Lung (tissue), 12 donors: Measurements from ENCODE around the gene NOS1. TPM values are rescaled to one million over a fixed set of nuclear protein-coding genes. Genes with fewer than 3 reads are reported as not detected.

Experiments
- ATAC-seq: fragments of 200-7000 bp; cut with Tn5 transposase; one replicate; pipeline ENCODE4 v1.9.1; 2020; ENCODE audit warnings: moderate number of reproducible peaks; ENCODE audit not compliant: insufficient read depth, low FRiP score
- DNase-seq, 3 donors: peaks; one replicate each; pipeline ENCODE4 v3.0.0-alpha.2; 2013 to 2017
- H3K27ac ChIP-seq, 2 donors: one replicate each; pipeline ENCODE4 v1.5.1; 2013; ENCODE audit warnings: mild to moderate bottlenecking in 2 of 2, moderate library complexity in 2 of 2, control low read depth in 1 of 2, inconsistent platforms in 1 of 2, low read depth in 1 of 2, low read length in 1 of 2
- H3K27me3 ChIP-seq, 3 donors: one replicate each; pipeline ENCODE4 v1.5.1; 2013; ENCODE audit warnings: low read length in 2 of 3; ENCODE audit not compliant: control insufficient read depth in 3 of 3, insufficient read depth in 3 of 3
- H3K36me3 ChIP-seq, 4 donors: one replicate each; pipeline ENCODE4 v1.5.1; 2013; ENCODE audit warnings: low read length in 4 of 4, mild to moderate bottlenecking in 1 of 4, moderate library complexity in 1 of 4; ENCODE audit not compliant: control insufficient read depth in 4 of 4, insufficient read depth in 4 of 4
- H3K4me1 ChIP-seq, 5 donors: one replicate each; pipeline ENCODE4 v1.5.1; 2013; ENCODE audit warnings: low read length in 5 of 5, mild to moderate bottlenecking in 2 of 5, moderate library complexity in 1 of 5; ENCODE audit not compliant: control insufficient read depth in 5 of 5, insufficient read depth in 5 of 5
- H3K4me3 ChIP-seq: one replicate; pipeline ENCODE4 v1.5.1; 2013; ENCODE audit warnings: mild to moderate bottlenecking, control low read depth, moderate library complexity
- H3K9ac ChIP-seq, 2 donors: one replicate each; pipeline ENCODE4 v1.5.1; 2013; ENCODE audit warnings: low read length in 2 of 2, control low read depth in 1 of 2; ENCODE audit not compliant: insufficient read depth in 1 of 2
- H3K9me3 ChIP-seq, 4 donors: one replicate each; pipeline ENCODE4 v1.5.1; 2013; ENCODE audit warnings: low read length in 3 of 4, mild to moderate bottlenecking in 1 of 4, moderate library complexity in 1 of 4; ENCODE audit not compliant: control insufficient read depth in 4 of 4, insufficient read depth in 3 of 4
- CTCF ChIP-seq: IDR thresholded peaks from 2 replicates; pipeline ENCODE4 v1.5.1; 2012; ENCODE audit warnings: mild to moderate bottlenecking; ENCODE audit errors: control extremely low read depth, extremely low read depth
- WGBS, 2 donors: extraction: QIAGEN DNeasy Blood & Tissue Kit; methylation state at CpG; one replicate each; pipeline ENCODE4 v1.1.7; 2013; 5-methylcytosine and 5-hydroxymethylcytosine counted together
- polyA plus RNA-seq, 2 donors: library from polyadenylated mRNA; stranded (reverse); fragments of 200-250 nt; gene quantifications; one replicate each; pipeline ENCODE4 v1.2.1, GENCODE V29; 2013
- total RNA-seq, 2 donors: library from RNA; depleted of rRNA in 1 of 2; stranded (reverse); fragments of >200 nt in 1 of 2; gene quantifications; one replicate each; pipeline ENCODE4 v1.2.1, GENCODE V29; 2014 to 2021
- donor health status: control.
- donor health status: control.
- donor health status: Bipolar disorder and iron deficiency.
- donor health status: healthy.
- donor health status: DM: yes; HTN: yes; CAD: no.

NOS1 gene
- total and polyA plus RNA-seq, 4 donors: 0.25 to 2.4 (median 0.74) TPM

- ATAC-seq (no peak), DNase-seq (peak; percentile 59 to 76 (median 60))
- Histone ChIP-seq H3K9me3 (peaks cover 0 to 5% (median 0%) of the 10 kb centered on the region in 4 donors), H3K4me1 (no peaks in the 10 kb centered on the region), H3K27me3 (peaks cover 0 to 2% (median 2%) of the 10 kb centered on the region in 3 donors), H3K27ac (no peak overlapping the region), H3K9ac (no peak overlapping the region), H3K36me3 (no peaks in the 10 kb centered on the region), H3K4me3 (no peak overlapping the region)
- TF ChIP-seq CTCF: no peak
- 8 to 10% methylated on average over 13 of the region's 13 CpGs for WGBS, 2 donors
Observed at GRCh38 chr12:117236456-117237001, 124.9 kb downstream of the NOS1 start.

GRCh38 chr12:117235261-117235660 is 126.2 kb downstream of the NOS1 start:
- Histone ChIP-seq H3K27ac (no peak overlapping the region), H3K4me3 (no peak overlapping the region), H3K27me3 (peaks cover 0 to 2% (median 2%) of the 10 kb centered on the region in 3 donors), H3K9ac (no peak overlapping the region), H3K36me3 (no peaks in the 10 kb centered on the region), H3K4me1 (no peaks in the 10 kb centered on the region), H3K9me3 (peaks cover 0 to 5% (median 0%) of the 10 kb centered on the region in 4 donors)
- TF ChIP-seq CTCF: no peak
- peak in 1 of 3 donors; percentile 6 for DNase-seq
- 40 to 44% methylated on average over 2 of the region's 2 CpGs for WGBS, 2 donors
- ATAC-seq: no peak

GRCh38 chr12:117234441-117234840 is 127.0 kb downstream of the NOS1 start:
- Histone ChIP-seq H3K9ac (no peak overlapping the region), H3K27me3 (peaks cover 0 to 2% (median 2%) of the 10 kb centered on the region in 3 donors), H3K4me1 (no peaks in the 10 kb centered on the region), H3K4me3 (no peak overlapping the region), H3K9me3 (peaks cover 0 to 5% (median 0%) of the 10 kb centered on the region in 4 donors), H3K36me3 (no peaks in the 10 kb centered on the region), H3K27ac (no peak overlapping the region)
- ATAC-seq: no peak
- WGBS, 2 donors: 79 to 87% methylated on average over 15 of the region's 15 CpGs
- TF ChIP-seq CTCF: no peak
- no peak for DNase-seq

- ATAC-seq: no peak
- no peaks in the 10 kb centered on the region for H3K4me1 ChIP-seq
- no peak overlapping the region for H3K4me3 ChIP-seq
- no peaks in the 10 kb centered on the region for H3K36me3 ChIP-seq
- no peak for TF ChIP-seq CTCF
- H3K27me3 ChIP-seq: peaks cover 0 to 2% (median 2%) of the 10 kb centered on the region in 3 donors
- DNase-seq: no peak
- H3K9me3 ChIP-seq: peaks cover 0 to 2% (median 0%) of the 10 kb centered on the region in 4 donors
- 77 to 80% methylated on average over 11 of the region's 11 CpGs for WGBS, 2 donors
- no peak overlapping the region for H3K27ac ChIP-seq
- no peak overlapping the region for H3K9ac ChIP-seq
Observed at GRCh38 chr12:117231750-117232149, 129.7 kb downstream of the NOS1 start.
